HG02642 (cell line): Measurements from ENCODE around the gene KRT85.

Experiments used
- ATAC-seq: cut with Tn5 transposase; IDR thresholded peaks from one replicate; pipeline ENCODE4 v1.9.1; 2021; ENCODE audit warnings: mild to moderate bottlenecking; ENCODE audit not compliant: unreplicated experiment, poor library complexity

Gene KRT85

DNA sequence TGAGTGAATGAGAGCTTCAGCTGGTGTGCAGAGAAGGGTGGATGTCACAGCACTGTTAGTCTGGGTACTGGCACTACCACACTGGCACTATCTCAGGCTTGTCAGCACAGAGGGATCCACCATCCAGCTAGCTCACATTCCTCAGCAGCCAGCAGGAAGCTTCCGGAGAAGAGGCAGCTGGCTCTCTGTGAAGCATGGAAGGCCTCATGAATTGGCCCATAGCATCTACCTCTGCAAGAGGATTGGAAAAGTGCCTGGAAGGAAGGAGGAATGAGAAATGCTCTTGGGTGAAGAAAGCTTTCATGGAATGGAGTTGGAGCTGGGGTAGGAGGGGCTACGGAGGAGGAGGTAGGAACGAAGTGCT, 56.0 kb downstream of the KRT85 start:
- ATAC-seq, result no peak

GRCh38 chr12:52310622-52311284, 56.5 kb downstream of the KRT85 start:
- ATAC-seq, result no peak
